H9 (cell line): ENCODE data around the gene APPL2. TPM values are rescaled to one million over a fixed set of nuclear protein-coding genes. Genes with fewer than 3 reads are reported as not detected.

Experiments
- DNase-seq: peaks from one replicate; pipeline ENCODE4 v3.0.0-alpha.2; 2017
- H2AFZ ChIP-seq: one replicate; pipeline ENCODE4 v1.6.1; 2013; ENCODE audit warnings: mild to moderate bottlenecking, low read length, control low read depth, moderate library complexity
- H2AK5ac ChIP-seq: 2 replicates; pipeline ENCODE4 v1.6.1; 2013; ENCODE audit warnings: low read length, control low read depth, mixed read lengths; ENCODE audit not compliant: insufficient read length
- H2BK120ac ChIP-seq: one replicate; pipeline ENCODE4 v1.6.1; 2013; ENCODE audit warnings: low read depth, mild to moderate bottlenecking, low read length, control low read depth, inconsistent platforms; ENCODE audit not compliant: poor library complexity, severe bottlenecking
- H2BK12ac ChIP-seq: 2 replicates; pipeline ENCODE4 v1.6.1; 2013; ENCODE audit warnings: low read length, control low read depth, mixed read lengths, low read depth; ENCODE audit not compliant: insufficient read length
- H2BK15ac ChIP-seq: 2 replicates; pipeline ENCODE4 v1.6.1; 2013; ENCODE audit warnings: low read depth, low read length, control low read depth
- H2BK20ac ChIP-seq: one replicate; pipeline ENCODE4 v1.6.1; 2013; ENCODE audit warnings: low read depth, mild to moderate bottlenecking, low read length, control low read depth, inconsistent platforms; ENCODE audit not compliant: poor library complexity, severe bottlenecking
- H2BK5ac ChIP-seq: 2 replicates; pipeline ENCODE4 v1.6.1; 2013; ENCODE audit warnings: low read length, control low read depth, mixed read lengths; ENCODE audit not compliant: insufficient read length
- H3K14ac ChIP-seq: 2 replicates; pipeline ENCODE4 v1.6.1; 2013; ENCODE audit warnings: low read length, control low read depth; ENCODE audit not compliant: insufficient read depth
- H3K18ac ChIP-seq: 2 replicates; pipeline ENCODE4 v1.6.1; 2013; ENCODE audit warnings: low read depth, mild to moderate bottlenecking, mixed read lengths, low read length, control low read depth; ENCODE audit not compliant: insufficient read length
- H3K23ac ChIP-seq: 2 replicates; pipeline ENCODE4 v1.6.1; 2013; ENCODE audit warnings: low read length, control low read depth, mixed read lengths, low read depth; ENCODE audit not compliant: insufficient read length
- H3K23me2 ChIP-seq: 2 replicates; pipeline ENCODE4 v1.6.1; 2013; ENCODE audit warnings: low read depth, mild to moderate bottlenecking, mixed read lengths, low read length, control low read depth; ENCODE audit not compliant: insufficient read length, poor library complexity, severe bottlenecking
- H3K27ac ChIP-seq: 2 replicates; pipeline ENCODE4 v1.5.1; 2013; ENCODE audit warnings: low read length, control low read depth, mixed read lengths, low read depth; ENCODE audit not compliant: insufficient read length
- H3K27me3 ChIP-seq: 2 replicates; pipeline ENCODE4 v1.6.1; 2013; ENCODE audit warnings: low read length, control low read depth, inconsistent platforms; ENCODE audit not compliant: insufficient read depth
- H3K4ac ChIP-seq: 2 replicates; pipeline ENCODE4 v1.6.1; 2013; ENCODE audit warnings: low read depth, mild to moderate bottlenecking, control low read depth, inconsistent platforms, low read length, moderate library complexity
- H3K4me1 ChIP-seq: 2 replicates; pipeline ENCODE4 v1.6.1; 2013; ENCODE audit warnings: low read length, control low read depth, inconsistent platforms; ENCODE audit not compliant: insufficient read depth
- H3K4me2 ChIP-seq: 2 replicates; pipeline ENCODE4 v1.6.1; 2013; ENCODE audit warnings: low read length, control low read depth, mixed read lengths; ENCODE audit not compliant: insufficient read length, insufficient read depth
- H3K56ac ChIP-seq: 2 replicates; pipeline ENCODE4 v1.6.1; 2013; ENCODE audit warnings: low read depth, mild to moderate bottlenecking, mixed read lengths, low read length, control low read depth; ENCODE audit not compliant: insufficient read length
- H3K79me1 ChIP-seq: 2 replicates; pipeline ENCODE4 v1.6.1; 2013; ENCODE audit warnings: low read depth, mild to moderate bottlenecking, moderate library complexity, low read length, control low read depth, inconsistent platforms; ENCODE audit not compliant: insufficient read depth, poor library complexity, severe bottlenecking
- H3K79me2 ChIP-seq: 2 replicates; pipeline ENCODE4 v1.6.1; 2013; ENCODE audit warnings: low read length, control low read depth, inconsistent platforms; ENCODE audit not compliant: insufficient read depth
- H3K9ac ChIP-seq: 2 replicates; pipeline ENCODE4 v1.6.1; 2013; ENCODE audit warnings: low read length, control low read depth, mixed read lengths; ENCODE audit not compliant: insufficient read length; ENCODE audit errors: extremely low read depth
- H3K9me3 ChIP-seq: one replicate; pipeline ENCODE4 v1.6.1; 2013; ENCODE audit warnings: low read depth, low read length, inconsistent platforms; ENCODE audit not compliant: control insufficient read depth
- H3T11ph ChIP-seq: one replicate; pipeline ENCODE4 v1.6.1; 2013; ENCODE audit warnings: mild to moderate bottlenecking, low read length, control low read depth, inconsistent platforms
- H4K20me1 ChIP-seq: one replicate; pipeline ENCODE4 v1.6.1; 2013; ENCODE audit not compliant: control insufficient read depth, insufficient read length, insufficient read depth
- H4K5ac ChIP-seq: 2 replicates; pipeline ENCODE4 v1.6.1; 2013; ENCODE audit warnings: low read depth, mild to moderate bottlenecking, mixed read lengths, low read length, control low read depth; ENCODE audit not compliant: insufficient read length
- H4K8ac ChIP-seq: replicated peaks from 2 replicates; pipeline ENCODE4 v1.6.1; 2013; ENCODE audit warnings: low read length, control low read depth, mixed read lengths, low read depth; ENCODE audit not compliant: insufficient read length
- H4K91ac ChIP-seq: 2 replicates; pipeline ENCODE4 v1.6.1; 2013; ENCODE audit warnings: low read depth, mild to moderate bottlenecking, moderate library complexity, mixed read lengths, low read length, control low read depth; ENCODE audit not compliant: insufficient read length
- H3K27ac Mint-ChIP-seq, 3 experiments: 2 replicates in 2 of 3; 3 replicates in 1 of 3; pipeline ENCODE4 v1.8.0; 2020 to 2021; ENCODE audit warnings: mixed read lengths in 3 of 3, mild to moderate bottlenecking in 1 of 3, moderate library complexity in 1 of 3
- H3K27me3 Mint-ChIP-seq: 2 replicates; pipeline ENCODE4 v1.8.0; 2021; ENCODE audit warnings: low read depth, mild to moderate bottlenecking, moderate library complexity, mixed read lengths
- H3K36me3 Mint-ChIP-seq, 3 experiments: 2 replicates in 2 of 3; 3 replicates in 1 of 3; pipeline ENCODE4 v1.8.0; 2020 to 2021; ENCODE audit warnings: low read depth in 3 of 3, mixed read lengths in 3 of 3; ENCODE audit not compliant: insufficient read depth in 1 of 3
- H3K4me1 Mint-ChIP-seq, 2 experiments: 2 replicates each; pipeline ENCODE4 v1.8.0; 2020; ENCODE audit warnings: mixed read lengths in 2 of 2
- H3K4me3 Mint-ChIP-seq, 2 experiments: 2 replicates in 1 of 2; 3 replicates in 1 of 2; pipeline ENCODE4 v1.8.0; 2020 to 2021; ENCODE audit warnings: mild to moderate bottlenecking in 2 of 2, mixed read lengths in 2 of 2, moderate library complexity in 1 of 2
- H3K9me3 Mint-ChIP-seq, 2 experiments: 2 replicates in 1 of 2; 3 replicates in 1 of 2; pipeline ENCODE4 v1.8.0; 2020; ENCODE audit warnings: mild to moderate bottlenecking in 2 of 2, mixed read lengths in 2 of 2, moderate library complexity in 1 of 2
- WGBS: extraction: QIAGEN DNeasy Blood & Tissue Kit; methylation state at CpG from one replicate; pipeline ENCODE4 v1.1.7; 2013; ENCODE audit warnings: missing lambda C conversion rate, low lambda C conversion rate, mixed read lengths; ENCODE audit not compliant: insufficient read length; ENCODE audit errors: extremely low coverage; 5-methylcytosine and 5-hydroxymethylcytosine counted together
- total RNA-seq: library from RNA; stranded (reverse); gene quantifications from 2 replicates; pipeline ENCODE4 v1.2.1, GENCODE V29; 2021
- TF ChIP-seq, protein P1 (sequence below): fragments of 200-600 bp; sonication (generic); conservative IDR thresholded peaks from 3 replicates; pipeline ENCODE4 v1.8.0; 2021; ENCODE audit warnings: antibody characterized with exemption, mild to moderate bottlenecking

The APPL2 gene
- total RNA-seq, 1 experiment from 2014 or later = 18.5 TPM

DNA sequence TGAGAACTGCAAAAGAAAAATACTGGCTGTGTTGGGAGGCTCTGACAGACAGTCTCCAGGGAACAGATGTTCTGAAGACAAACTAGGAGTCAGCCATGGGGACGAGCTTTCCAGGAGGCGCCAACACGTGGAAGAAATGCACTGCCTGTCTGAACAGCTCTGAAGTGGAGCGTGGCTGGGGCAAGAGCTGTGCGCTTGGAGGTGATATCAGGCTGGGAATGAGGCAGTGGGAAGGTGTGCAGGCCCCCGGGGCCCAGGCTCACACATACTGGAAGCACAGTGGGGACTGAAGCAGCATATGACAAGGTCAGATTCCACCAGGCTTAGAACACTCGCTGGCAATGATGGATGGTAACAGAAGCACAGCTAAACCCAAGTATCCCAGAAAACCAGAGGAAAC is 17.5 kb downstream of the APPL2 start:
- Histone ChIP-seq H4K8ac (no peak overlapping the region), H3K79me1 (no peaks in the 10 kb centered on the region), H3K9ac (no peak overlapping the region), H2AK5ac (no peak overlapping the region), H2BK120ac (no peak overlapping the region), H3K79me2 (no peaks in the 10 kb centered on the region), H3K14ac (no peak overlapping the region), H3K23me2 (no peaks in the 10 kb centered on the region), H2BK5ac (no peak overlapping the region), H4K5ac (no peak overlapping the region), H4K20me1 (no peaks in the 10 kb centered on the region), H3K56ac (no peak overlapping the region), H2BK12ac (no peak overlapping the region), H3K4me1 (no peaks in the 10 kb centered on the region), H3K18ac (no peak overlapping the region), H3K4me2 (no peak overlapping the region), H3K27ac (no peak overlapping the region), H3K27me3 (no peaks in the 10 kb centered on the region), H2BK15ac (no peak overlapping the region), H2BK20ac (no peak overlapping the region), H3K4ac (no peak overlapping the region), H4K91ac (no peak overlapping the region), H3T11ph (no peak overlapping the region), H3K23ac (no peak overlapping the region), H3K9me3 (no peaks in the 10 kb centered on the region), H2AFZ (no peak overlapping the region)
- TF ChIP-seq, protein P1, sequence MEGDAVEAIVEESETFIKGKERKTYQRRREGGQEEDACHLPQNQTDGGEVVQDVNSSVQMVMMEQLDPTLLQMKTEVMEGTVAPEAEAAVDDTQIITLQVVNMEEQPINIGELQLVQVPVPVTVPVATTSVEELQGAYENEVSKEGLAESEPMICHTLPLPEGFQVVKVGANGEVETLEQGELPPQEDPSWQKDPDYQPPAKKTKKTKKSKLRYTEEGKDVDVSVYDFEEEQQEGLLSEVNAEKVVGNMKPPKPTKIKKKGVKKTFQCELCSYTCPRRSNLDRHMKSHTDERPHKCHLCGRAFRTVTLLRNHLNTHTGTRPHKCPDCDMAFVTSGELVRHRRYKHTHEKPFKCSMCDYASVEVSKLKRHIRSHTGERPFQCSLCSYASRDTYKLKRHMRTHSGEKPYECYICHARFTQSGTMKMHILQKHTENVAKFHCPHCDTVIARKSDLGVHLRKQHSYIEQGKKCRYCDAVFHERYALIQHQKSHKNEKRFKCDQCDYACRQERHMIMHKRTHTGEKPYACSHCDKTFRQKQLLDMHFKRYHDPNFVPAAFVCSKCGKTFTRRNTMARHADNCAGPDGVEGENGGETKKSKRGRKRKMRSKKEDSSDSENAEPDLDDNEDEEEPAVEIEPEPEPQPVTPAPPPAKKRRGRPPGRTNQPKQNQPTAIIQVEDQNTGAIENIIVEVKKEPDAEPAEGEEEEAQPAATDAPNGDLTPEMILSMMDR = no peak
- Mint-ChIP-seq H3K9me3 (no peaks in the 10 kb centered on the region), H3K4me3 (no peak overlapping the region), H3K4me1 (peaks cover 6 to 11% of the 10 kb centered on the region in 2 experiments), H3K36me3 (peaks cover 13 to 43% (median 40%) of the 10 kb centered on the region in 3 experiments; a peak in 6 of 7 replicates), H3K27ac (peak overlapping the region in 2 of 3 experiments; percentile 32 to 85; a peak in 1 of 7 replicates), H3K27me3 (no peaks in the 10 kb centered on the region)
- WGBS = no CpG with 5 or more reads among the region's 7 CpGs
- DNase-seq = no peak
